ENCODE results near the gene NR5A2.

NR5A2 gene

DNA sequence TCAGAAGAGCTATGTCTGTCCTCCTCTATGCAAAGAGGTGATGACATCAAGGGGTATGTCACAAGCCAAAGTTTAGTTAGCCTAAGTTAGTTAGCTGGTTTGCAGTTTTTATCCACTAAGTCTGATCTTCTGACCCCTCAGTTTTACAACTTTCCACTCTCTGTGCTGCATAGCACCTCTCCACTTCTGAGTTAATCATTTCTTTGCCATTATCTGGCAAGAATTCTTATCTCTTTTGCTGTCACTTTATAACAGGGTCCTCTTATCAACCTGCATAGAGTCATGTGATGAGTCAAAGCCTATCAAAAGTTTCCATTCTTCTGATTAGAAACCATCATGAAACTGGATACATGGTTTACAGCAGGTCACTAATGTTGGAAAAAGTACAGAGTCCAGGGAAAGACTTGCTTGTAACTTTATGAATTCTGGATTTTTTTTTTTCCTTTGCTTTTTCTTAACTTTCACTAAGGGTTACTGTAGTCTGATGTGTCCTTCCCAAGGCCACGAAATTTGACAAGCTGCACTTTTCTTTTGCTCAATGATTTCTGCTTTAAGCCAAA is at the start of gene NR5A2:
Gene NR5A2 (plus strand): TSS at position 447 of the 560 bp plus-strand sequence. CDS start 138 bp downstream, outside the sequence.
- DNase-seq = no peak

DNA sequence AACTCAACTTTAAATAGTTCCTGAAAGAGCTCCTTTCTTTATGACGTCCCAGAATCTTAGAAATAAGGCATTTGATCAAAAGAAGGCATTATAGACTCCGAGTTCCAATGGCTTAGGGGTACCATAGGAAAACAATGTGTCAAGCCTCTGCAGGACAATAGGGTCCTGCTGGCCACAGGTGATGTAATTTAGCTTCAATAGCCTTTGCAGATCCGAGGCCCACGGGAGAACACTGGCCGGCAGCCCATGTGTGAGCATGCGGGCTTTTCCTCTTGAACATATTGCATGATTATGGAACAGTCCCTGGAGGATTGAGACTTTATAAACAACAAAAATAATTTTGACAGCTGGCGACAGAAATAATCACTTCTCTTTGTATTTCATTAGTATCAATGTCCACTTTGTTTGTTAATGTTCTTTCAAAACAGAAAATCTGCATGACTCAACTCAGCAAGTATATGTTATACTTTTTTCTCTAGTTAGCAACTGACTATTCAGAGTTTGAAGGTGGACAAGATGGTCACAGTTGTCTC is 49.0 kb upstream of the NR5A2 start:
- no peak for DNase-seq

GRCh38 chr1:199979071-199979470 is 48.4 kb upstream of the NR5A2 start:
- DNase-seq = no peak

- DNase-seq = no peak
Measured at GRCh38 chr1:199981584-199981983, 45.9 kb upstream of the NR5A2 start.

DNA sequence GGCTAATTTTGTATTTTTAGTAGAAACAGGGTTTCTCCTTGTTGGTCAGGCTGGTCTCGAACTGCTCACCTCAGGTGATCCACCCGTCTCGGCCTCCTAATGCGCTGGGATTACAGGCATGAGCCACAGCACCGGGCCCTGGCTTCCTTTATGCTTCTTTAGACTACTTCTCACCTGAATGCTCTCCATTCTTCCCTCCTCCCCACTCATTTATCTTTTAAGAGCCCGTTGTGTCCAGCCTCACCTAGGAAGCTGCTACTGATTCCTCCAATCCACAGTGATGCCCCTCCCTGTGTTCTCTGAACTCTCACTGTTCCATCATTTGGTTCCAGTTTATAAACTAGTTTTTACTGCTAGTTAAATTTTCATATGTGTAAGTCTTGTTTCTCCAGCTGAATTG is 44.9 kb upstream of the NR5A2 start:
- no peak for DNase-seq

GRCh38 chr1:199983531-199983930 is 44.0 kb upstream of the NR5A2 start:
- no peak for DNase-seq

- no peak for DNase-seq
Measured at GRCh38 chr1:199995096-199995685, 32.3 kb upstream of the NR5A2 start.

GRCh38 chr1:200005165-200005564 is 22.3 kb upstream of the NR5A2 start:
- no peak for DNase-seq

DNA sequence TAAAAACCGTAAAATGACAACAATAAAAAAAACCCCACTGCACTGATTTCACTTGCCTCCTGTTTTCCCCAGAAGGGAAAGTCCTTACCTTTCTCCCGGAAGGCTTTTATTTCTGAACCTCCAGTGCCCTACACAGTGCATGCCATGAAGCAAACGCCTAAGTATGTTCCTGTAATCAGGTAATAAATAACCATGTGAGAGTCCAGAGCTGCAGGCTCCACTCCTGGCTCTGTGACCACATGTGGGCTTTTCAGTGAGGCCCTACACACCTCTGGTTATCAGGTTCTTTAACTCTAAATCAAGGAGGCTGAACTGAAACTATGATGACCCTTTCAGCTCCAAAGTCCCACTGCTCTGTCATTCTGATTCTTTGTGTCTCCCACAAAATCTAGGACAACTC is 20.8 kb upstream of the NR5A2 start:
- DNase-seq = no peak

DNA sequence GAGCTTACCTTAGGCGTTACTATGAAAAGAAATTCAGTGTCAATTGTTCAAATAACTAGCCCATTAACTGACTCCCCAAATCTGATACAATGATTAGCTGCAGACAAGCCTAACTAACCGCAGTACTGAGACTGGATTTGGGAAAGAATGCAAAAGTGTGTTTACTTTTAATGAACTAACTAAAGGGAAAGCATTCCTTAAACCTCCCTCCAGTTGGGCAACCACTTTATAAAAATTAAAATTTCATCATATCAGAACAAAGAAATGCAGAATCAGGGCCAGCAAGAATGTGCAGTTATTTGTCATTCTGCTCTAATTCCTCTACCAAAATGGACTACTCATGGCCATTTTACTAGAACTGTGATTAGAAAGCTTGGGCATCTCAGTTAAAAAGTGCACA is 11.7 kb upstream of the NR5A2 start:
- DNase-seq = no peak

DNA sequence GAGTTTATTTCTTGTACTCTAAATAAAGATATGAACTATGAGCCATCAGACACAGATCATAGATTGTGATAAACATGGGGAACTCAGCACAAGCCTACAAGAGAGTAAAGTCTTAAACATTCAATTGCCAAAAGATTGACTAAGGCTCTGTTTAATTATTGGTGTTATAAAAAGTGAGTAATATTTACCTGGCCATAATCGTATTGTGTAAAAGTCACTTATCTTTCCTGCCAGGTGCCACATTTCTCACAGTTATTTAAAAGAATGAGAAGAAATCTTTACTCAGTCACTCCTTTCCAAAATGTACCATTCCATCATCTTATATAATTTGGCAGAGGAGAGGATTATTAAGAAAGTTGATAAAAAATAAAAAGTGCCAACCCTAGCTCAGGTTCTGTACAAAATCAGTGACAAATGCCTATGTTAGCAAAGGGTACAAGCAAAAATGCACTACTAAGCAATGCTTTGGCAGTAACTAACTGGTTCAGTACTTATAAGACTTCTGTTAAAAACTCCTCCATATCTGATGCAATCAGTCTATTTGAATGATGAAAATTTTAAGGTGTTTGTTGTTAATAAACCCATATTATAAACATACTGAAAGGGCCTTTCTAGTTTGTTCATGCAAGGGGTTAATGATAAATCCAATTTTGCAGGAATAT is 5.8 kb upstream of the NR5A2 start:
- DNase-seq = no peak

DNA sequence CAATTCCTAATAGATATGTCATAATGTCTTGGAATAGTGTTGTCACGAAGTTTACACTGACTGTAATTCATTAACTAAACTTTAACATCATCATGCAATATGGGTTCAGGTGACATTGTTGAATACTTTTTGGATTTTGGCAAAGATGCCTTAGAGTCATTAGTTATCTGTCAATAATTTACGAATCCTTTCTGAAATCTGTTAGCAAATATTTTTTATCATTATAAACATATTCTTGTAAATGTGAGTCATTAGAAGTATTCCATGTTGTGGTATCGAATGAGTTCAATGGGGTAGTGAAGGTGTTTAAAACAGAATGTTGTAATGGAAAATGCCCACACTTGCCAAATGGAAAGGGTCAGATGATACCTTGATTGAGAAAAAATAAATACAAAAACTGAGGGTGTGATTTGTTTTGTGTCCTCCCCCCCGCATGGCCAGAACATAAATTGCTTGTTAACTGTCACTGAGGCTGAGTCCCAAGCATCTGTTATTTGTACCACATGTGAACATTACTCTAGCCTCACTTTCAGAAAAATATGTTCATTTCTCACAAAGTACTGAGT is 5.2 kb upstream of the NR5A2 start:
- no peak for DNase-seq

DNA sequence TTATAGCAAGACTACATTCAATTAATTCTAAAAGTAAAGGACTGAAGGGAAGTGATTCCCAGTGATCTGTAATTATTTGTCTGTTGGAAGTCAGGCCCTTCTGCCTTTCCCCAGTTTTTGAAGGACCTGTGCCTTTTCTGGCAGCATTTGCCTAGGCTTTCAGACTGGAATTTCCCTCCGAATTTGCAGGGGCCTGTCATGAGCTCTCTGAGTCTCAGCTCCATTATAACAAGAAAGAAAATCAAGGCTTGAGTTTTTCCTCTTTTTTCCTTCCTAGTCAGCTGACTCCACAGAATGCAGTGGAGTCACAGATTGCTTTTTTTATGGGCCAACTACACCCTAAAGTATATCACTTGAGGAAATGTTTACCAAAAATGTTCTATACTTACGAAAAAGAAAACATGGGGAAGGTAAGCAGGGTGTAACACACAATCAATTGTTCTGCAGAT is 1.1 kb downstream of the NR5A2 start:
- no peak for DNase-seq

- no peak for DNase-seq
Measured at GRCh38 chr1:200029035-200029821, 1.7 kb downstream of the NR5A2 start.

- DNase-seq = no peak
Measured at GRCh38 chr1:200029822-200030152, 2.3 kb downstream of the NR5A2 start.

DNA sequence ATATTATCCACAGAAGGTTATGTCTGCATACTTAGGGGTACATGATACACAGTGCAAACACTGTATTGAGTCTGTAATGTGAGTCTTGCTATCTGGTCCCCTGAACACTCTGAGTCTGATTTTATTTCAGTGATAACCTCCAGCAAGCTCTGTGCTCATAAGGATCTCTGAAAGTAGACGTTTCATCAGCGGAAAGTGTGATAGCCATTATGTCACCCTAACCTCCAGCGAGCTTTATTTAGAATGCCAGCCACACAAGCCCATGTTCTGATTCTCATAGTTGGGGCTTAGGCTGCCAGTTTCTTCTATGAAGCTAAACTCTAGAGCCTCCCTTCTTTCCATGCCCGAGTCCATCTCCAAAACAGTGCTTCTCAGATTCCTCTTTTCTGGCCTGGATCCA is 3.3 kb downstream of the NR5A2 start:
- no peak for DNase-seq

- no peak for DNase-seq
Measured at GRCh38 chr1:200033511-200034261, 6.2 kb downstream of the NR5A2 start.

DNA sequence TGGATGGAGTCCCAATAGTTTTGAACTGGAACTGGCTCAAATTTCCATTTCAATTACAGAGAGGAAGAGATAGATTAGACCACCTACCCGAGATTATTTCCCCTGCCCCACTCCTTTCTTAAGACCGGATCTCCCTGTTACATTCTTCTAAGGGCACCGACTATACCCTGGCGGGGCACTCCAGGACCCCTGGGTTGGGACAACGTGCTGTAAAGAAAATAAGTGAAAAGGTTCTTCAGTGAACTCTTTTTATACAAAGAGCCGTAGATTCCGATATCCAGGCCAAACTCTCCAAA is 6.7 kb downstream of the NR5A2 start:
- no peak for DNase-seq

- no peak for DNase-seq
Measured at GRCh38 chr1:200034761-200035396, 7.4 kb downstream of the NR5A2 start.

GRCh38 chr1:200035397-200035955 is 8.0 kb downstream of the NR5A2 start:
- DNase-seq = no peak

DNA sequence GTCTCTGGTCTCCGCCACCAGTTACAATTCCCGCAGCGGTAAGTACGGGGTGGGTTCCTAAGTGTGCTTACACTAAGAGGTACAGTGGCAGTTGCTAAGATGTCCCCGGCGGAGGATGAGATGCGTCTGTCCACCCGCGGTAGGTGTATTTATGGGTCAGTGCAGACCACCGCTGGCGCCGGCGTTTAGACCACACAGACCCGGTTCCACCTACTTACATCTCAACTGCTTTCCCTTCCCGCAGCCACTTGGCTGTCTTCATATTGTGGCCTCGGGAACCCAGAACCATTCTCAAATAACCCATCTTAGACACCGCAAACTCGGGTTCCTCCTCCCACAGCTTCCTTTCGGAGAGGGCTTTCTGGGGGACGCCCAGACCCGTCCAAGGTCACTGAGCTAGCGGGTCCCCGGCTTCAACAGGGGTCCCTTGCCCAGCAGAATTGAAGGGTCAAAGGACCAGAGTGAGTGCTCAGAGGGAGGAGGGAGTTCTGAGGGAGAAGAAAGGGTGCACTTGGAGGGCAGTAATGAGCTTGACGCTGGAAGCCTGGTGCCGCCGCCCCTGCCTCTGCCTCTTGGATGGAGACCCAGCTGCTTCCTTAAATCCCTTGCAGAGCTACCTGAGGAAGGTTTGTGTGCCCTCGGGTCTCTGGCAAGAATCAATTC is 8.6 kb downstream of the NR5A2 start:
- no peak for DNase-seq

All from NCI-H2029 treated with DMSO at 0.1 percent for 48 hours (cell line).